Measurements from ENCODE around the gene ERN2.
A peak's percentile ranks its signal among the peaks of the same experiment; 100 is the strongest.

Gene ERN2

GRCh38 chr16:23683487-23683886, 29.5 kb downstream of the ERN2 start:
- no peak for DNase-seq

GRCh38 chr16:23682181-23682580, 30.8 kb downstream of the ERN2 start:
- peak; percentile 18 for DNase-seq

DNA sequence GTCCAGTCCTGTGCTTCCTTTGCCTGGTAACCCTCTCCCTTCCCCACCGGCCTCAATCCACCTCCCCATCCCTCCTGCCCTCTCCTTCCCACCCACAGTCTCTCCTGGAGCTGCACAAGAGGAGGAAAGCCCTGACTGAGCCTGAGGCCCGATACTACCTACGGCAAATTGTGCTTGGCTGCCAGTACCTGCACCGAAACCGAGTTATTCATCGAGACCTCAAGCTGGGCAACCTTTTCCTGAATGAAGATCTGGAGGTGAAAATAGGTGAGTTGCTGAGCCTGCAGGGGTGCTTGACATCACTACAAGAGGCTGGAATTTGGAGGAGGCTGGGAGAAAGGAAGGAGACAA, 33.1 kb downstream of the ERN2 start:
- no peak for DNase-seq

DNA sequence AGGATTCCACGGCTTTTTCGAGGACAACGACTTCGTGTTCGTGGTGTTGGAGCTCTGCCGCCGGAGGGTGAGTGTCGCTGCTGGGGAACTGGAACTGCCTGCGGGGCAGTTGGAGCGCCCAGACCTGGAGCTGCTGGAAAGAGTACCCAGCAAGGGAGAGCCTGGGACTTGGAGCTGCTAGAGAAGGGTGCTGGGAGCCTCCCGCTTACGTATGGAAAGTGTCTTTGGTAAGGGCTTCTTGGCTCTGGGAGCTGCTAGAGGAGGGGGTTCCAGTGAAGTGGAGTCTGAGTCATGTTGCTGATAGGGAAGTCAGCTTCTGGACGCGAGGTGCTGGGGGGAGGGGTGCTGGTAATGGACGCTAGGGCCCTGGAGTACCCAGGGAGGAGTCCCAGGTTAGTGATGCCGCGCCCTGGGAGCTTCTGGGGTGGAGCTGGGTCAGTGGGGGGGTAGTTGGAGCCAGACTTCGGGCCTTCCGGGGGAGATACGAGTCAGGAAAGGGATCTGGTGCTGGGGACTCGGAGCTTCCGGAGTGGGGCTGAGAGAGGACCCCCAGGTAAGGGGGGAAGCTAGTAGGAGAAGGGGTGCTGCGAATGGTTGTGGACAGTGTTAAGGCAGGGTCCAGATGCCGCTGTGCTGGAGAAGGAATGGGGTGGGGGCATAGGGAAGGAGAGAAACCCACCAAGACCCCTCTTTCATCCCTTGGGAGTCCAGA, 33.6 kb downstream of the ERN2 start:
- DNase-seq, result peak; percentile 60

GRCh38 chr16:23678430-23679273, 34.4 kb downstream of the ERN2 start, which contains the start of gene PLK1:
TSS of gene PLK1 (plus strand) at chr16:23678889. CDS start at chr16:23678933, 44 bp downstream.
- DNase-seq, result peak; percentile 91

- DNase-seq, result no peak
These were observed 36.0 kb downstream of the ERN2 start for GRCh38 chr16:23676924-23677480.

- no peak for DNase-seq
These were observed 38.9 kb downstream of the ERN2 start for GRCh38 chr16:23673971-23674614.

DNA sequence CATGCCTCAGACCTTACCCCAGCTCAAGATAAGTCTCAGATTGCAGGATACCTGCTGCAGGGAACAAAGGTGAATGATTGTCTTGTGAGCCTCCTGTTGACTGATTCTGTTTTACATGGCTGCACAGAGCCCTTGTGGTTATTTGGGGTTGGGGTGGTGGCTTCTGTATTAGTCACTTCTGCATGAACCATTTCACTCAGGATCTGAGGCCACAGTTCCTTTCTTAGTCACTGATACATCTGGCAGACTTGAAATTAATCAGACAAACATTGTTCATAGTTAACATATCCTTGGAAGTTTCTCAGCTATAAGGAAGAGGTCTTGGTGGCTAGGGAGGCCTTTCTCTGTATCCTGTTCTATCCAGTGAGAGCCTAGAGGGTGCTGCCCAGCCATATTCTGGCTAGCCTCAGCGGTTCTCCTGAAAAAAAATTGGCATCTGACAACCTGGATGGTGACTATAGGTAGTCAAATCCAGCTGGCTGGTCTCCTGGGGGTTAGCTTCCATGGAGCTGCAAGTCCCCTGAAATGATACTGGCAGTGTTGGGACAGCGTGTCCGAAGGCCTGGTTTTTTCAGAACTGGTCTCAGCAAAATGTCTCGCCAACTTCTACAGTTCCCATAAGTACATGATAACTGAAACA, 42.8 kb downstream of the ERN2 start:
- DNase-seq, result peak; percentile 84

GRCh38 chr16:23668873-23669272, 44.1 kb downstream of the ERN2 start:
- no peak for DNase-seq

GRCh38 chr16:23668225-23668624, 44.8 kb downstream of the ERN2 start:
- DNase-seq, result no peak

- DNase-seq, result no peak
These were observed 45.7 kb downstream of the ERN2 start for GRCh38 chr16:23667355-23667659.

DNA sequence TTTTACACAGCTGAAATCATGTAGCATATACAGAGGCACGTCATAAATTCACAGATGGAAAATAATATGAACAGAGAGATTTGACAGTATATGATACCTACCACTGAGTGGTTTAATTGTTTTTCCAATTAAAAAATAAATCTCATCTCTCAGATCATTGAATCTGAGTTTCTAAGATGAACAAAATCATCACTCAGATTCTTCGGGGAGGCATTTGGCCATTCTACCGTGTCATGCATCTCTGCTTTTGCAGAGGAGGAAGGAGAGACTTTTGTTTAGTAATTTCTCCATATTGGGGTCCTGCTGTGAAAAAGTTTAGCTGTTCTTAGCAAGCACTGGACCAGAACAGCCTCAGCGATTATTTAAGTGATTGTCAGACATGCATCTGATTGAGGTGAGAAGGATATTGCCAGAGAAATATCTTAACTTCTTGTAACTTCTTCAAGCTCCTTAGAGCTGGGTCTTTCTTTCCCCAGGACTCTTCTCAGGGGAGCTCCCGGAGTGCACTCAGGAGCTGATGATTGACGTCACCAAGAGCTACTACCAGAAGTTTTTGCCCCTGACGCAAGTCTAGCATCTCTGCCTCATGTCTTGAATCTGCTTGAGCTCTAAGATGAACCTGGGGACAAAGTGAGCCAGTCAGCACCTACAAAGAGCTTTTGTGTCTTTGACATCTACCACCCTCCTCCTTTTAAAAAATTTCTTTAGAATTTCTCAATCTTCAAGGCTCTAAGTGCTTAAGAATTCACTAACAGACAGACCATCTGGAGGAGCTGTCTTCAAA, 46.3 kb downstream of the ERN2 start:
- DNase-seq, result no peak

- no peak for DNase-seq
These were observed 49.1 kb downstream of the ERN2 start for GRCh38 chr16:23663918-23664317.

- DNase-seq, result no peak
These were observed 61.0 kb downstream of the ERN2 start for GRCh38 chr16:23651943-23652468.

GRCh38 chr16:23650674-23651416, 62.2 kb downstream of the ERN2 start:
- DNase-seq, result peak; percentile 19

DNA sequence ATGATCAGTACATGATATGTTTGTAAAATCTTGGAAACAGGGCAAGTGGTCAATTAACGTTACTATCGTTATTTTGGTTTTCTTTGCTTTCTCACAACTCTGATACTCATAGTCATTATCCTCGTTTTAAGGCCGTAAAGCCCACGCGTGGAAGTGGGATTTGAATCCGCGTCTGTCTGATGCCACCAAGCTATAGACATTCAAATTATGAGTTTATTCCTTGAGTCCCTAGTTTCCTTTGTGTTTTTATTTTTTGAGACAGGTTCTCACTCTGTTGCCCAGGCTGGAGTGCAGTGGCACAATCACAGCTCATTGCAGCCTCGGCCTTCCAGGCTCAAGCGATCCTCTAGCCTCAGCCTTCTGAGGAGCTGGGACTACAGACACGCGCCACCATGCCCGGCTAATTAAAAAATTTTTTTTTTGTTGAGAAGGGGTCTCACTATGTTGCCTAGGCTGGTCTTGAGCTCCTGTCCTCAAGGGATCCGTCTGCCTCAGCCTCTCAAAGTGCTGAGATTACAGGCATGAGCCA, 70.7 kb downstream of the ERN2 start:
- DNase-seq, result no peak

GRCh38 chr16:23640931-23641765, 71.9 kb downstream of the ERN2 start, which contains the start of the genes DCTN5 and PALB2:
TSS of gene DCTN5 (plus strand) at chr16:23641466. CDS start at chr16:23641543, 77 bp downstream.
TSS of gene PALB2 (minus strand) at chr16:23641310. CDS start at chr16:23641157, 153 bp downstream.
- peak; percentile 95 for DNase-seq

- no peak for DNase-seq
These were observed 72.4 kb downstream of the ERN2 start for GRCh38 chr16:23640615-23640930.

Data from EL (cell line).